GM18868 (cell line): ENCODE data around the gene WDFY2.
"Not testable (repeated sequence)": the region's sequence is repeated elsewhere in the genome, so short reads cannot be mapped to it uniquely, and the experiment has no call there.

Experiments
- ATAC-seq: cut with Tn5 transposase; IDR thresholded peaks from one replicate; pipeline ENCODE4 v1.9.1; 2021; ENCODE audit warnings: mild to moderate bottlenecking, moderate library complexity; ENCODE audit not compliant: unreplicated experiment

Gene WDFY2

DNA sequence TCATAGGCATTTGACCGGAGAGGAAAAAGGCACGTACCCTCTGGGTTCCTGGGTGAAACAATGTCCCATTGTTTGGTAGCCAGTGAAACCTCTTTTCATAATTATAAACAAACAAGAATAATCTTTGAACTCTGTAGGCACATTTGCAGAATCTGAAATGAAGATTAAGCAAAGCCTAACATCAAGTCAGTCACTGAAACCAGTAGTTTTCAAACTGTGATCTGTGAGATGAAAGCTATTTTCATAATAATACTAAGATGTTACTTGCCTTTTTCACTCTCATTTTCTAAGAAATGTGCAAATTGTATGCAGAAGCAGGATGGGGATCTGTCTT is 105.4 kb downstream of the WDFY2 start:
- ATAC-seq = peak; percentile 61

DNA sequence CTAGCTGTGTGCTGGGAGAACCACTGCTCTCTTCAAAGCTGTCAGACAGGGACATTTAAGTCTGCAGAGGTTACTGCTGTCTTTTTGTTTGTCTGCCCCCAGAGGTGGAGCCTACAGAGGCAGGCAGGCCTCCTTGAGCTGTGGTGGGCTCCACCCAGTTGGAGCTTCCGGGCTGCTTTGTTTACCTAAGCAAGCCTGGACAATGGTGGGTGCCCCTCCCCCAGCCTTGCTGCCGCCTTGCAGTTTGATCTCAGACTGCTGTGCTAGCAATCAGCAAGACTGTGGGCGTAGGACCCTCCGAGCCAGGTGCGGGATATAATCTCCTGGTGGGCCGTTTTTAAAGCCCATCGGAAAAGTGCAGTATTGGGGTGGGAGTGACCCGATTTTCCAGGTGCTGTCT is 111.4 kb downstream of the WDFY2 start:
- not testable (repeated sequence) for ATAC-seq

GRCh38 chr13:51697181-51697580 is 112.9 kb downstream of the WDFY2 start:
- no peak for ATAC-seq

GRCh38 chr13:51697855-51698254 is 113.6 kb downstream of the WDFY2 start:
- ATAC-seq = no peak

DNA sequence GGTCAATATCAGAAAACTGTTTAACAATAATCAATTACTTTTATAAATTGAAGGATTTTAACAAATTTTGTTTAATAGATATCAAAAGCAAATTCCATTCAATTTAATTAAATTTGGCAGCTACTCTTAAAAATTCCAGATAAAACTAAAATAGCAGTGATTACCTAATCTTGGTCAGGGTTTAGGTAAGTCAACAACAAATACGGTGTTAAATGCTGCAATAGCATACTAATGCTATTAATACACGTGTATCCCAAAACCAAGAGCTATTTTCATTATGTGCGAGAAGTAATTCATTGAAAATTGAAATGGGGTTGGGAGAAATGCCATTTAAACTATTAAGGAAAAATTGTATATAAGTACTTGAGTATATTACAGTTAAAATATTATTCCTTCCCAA is 114.1 kb downstream of the WDFY2 start:
- no peak for ATAC-seq

DNA sequence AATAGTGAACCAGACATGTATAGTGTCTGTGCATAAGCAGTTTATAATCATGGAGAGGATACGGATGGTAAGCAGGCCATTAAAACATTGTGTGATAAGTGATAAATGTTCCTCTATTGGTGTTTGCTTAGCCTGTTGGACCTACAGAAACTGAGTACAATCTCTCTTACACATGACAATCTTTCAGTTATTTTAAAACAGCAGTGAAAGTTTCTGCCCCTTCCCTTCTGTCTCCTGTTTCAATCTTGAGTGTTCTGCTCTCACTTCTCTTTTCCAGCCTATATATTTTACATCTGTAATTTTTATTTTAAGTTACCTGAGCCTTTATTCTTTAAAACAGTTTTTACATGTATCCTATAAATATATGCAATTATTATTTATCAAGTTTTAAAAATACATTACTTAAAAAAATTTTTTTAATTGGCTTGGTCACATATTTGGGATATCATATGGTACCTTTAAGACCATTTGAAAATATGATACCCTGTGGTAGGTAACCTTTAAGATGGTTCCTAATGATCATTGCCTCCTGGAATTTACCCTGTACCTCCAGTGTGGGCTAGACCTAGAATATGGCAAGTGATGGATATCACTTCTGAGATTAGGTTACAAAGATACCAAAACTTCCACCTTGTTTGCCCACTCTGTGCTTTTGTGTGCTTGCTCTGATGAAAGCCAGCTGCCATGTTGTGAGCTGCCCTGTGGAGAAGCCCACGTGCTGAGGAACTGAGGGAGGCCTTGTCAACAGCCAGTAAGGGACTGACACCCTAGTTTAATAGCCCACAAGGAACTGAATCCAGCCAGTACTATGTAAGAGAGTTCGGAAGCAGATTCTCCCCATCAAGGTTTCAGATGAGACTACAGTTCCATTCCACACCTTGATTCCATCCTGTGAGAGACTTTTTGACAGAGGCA is 120.4 kb downstream of the WDFY2 start:
- peak; percentile 97 for ATAC-seq

GRCh38 chr13:51707461-51707860 is 123.2 kb downstream of the WDFY2 start:
- ATAC-seq = no peak

- no peak for ATAC-seq
Observed at GRCh38 chr13:51713807-51714206, 129.5 kb downstream of the WDFY2 start.

GRCh38 chr13:51714663-51715168 is 130.5 kb downstream of the WDFY2 start:
- peak; percentile 95 for ATAC-seq

DNA sequence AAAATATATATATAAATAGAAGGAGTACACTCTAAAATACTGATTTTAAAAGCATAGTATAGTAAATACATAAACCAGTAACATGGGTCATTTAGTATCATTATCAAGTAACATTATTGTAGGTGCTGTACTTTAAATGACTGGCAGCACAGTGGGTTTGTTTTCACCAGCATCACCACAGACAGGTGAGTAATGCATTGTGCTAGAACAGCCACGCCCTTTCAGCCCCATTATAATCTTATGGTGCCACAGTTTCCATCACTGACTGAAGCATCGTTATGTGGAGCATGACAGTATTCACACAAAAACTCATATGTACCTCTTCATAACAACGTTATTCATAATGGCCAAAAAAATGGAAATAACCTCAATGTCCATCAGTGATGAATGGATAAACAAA is 131.4 kb downstream of the WDFY2 start:
- no peak for ATAC-seq

DNA sequence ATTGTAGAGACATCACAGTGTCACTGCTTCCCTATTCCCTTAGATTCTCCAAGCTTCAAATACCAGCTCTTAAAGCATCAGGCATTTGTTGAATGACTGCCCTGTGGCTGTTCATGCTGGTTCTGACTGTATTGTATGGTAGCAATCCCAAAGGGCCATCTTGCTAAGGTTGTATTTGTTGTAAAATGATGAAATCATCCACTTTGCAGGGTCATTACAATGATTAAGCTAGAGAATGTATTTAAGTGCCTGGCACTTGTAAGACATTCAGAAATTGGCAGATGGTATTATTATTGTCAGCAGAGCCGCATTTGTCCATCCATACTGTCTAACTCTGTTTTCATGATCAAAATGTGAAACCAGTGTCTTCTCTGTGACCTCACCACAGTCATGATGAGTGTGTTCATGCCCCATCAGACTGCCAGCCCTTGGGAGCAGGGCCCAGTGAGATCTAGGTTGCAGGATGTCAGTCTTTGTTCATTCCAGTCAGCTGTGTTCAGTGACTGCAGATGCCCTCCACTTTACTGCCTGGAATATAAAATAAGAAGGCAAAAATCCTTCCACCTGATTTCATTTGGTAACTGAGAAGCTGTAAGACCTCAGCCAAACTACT is 133.6 kb downstream of the WDFY2 start:
- no peak for ATAC-seq

- no peak for ATAC-seq
Observed at GRCh38 chr13:51719394-51719793, 135.1 kb downstream of the WDFY2 start.

DNA sequence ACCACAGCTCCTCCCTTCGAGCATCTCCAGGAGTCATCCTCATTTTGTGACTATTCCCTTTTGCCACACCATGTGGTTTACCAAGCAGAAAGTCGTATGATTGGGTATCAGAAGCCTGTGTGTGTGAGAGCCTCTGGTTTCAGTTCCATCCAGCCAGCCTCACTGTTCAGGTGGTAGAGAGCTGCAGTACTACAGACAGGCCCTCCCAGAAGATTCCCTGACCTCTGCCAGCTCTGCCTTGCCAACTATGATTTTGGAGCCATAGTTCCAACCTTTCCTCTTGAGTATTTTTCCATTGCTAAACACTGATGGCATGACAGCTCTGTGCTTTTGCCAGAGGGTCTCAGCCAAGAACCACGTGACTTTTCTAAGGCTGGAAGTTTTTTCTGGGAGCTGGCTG is 137.2 kb downstream of the WDFY2 start:
- peak; percentile 93 for ATAC-seq

DNA sequence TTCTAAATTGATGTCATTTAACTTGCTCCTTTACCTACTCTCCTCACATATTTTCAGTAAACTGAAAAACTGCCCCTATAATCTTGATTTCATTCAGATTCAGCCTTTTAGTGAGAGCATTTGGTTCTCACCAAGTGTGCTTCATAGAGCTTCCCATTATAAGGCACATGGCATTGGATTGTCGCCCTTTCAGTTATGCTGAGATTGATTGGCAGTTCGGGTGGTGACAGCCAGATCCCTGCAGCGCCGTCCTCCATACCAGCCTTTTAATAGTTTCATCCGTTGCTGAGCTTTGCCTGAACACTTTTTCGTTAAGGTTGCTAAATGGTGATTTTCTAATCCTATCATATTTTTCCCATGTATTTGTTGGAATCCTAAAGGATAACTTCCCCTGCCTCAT is 139.3 kb downstream of the WDFY2 start:
- ATAC-seq = no peak

- no peak for ATAC-seq
Observed at GRCh38 chr13:51724721-51725120, 140.5 kb downstream of the WDFY2 start.

DNA sequence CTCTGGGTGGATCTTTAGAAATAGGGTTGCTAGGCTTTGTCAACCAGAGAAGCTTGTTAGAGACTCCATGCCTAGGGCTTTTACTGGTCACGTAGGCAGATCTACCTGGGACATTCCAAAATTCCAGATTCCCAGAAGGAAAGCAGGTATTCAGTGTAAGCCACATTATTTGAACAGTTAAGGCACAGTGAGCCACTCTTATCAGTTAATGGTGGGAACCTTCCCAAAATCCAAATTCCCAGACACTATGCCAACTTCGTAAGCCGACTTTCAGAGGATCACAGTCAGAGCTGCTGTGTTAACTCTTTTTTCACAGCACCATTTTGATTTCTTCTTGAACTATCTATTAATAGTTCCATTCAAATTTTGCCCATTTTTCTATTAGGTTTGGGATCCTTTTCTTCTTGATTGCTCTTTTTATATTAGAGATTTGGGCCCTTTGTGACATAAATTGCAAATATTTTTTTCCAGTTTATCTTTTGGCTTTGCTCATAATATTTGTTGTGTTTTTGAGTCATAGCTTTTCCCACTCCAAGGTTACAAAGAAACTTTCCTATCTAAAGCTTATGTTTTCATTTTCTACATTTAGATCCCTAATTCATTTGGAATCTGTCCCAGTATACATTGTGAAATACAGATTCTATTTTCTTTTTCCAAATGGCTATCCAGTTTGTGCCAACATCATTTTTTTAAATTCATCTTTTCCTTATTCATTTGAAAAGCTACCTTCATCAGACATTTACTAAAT is 142.4 kb downstream of the WDFY2 start:
- no peak for ATAC-seq

DNA sequence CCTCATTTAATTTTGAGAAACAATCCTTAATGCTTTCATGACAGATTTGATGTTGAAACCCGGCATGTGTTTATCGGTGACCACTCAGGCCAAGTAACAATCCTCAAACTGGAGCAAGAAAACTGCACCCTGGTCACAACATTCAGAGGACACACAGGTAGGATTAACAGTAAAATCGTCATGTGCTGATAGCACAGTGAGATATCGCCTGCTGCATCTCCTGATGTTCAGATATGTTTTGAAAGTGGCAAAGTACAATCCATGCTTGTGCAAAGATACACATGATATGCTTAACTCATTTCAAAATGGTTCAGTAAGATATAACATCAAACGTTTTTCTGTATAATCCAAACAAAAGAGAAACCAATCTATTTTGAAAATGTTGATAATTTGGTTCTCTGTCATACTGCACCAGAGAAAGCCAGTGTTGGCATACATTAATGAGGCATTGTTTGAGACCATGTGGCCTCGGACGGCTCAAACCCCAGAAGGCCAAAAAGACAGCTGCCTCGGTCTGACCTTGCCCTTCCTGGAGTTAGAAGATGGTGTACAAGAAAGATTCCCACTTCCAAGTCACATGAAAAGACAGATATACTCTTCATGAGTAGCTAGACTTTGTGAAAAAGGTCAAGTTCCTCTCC is 143.5 kb downstream of the WDFY2 start:
- ATAC-seq = no peak

DNA sequence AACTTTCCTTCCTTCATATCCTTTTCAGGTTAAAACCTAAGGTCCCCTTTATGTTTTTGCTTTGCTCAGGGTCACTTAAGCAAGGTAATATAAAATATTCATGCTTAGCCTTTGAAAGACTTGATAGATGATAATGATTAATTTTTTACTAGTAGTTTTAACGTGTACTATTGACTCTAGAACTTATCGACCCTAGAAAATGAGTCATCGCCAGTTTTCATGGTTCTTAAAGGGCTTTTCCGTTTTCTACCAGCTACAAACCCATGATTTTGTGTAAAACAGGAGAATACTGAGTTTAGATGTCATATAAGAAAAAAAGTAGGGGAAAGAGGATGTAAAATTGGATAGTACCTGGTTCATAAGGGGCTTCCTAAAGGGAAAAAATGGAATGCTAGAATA is 144.0 kb downstream of the WDFY2 start:
- ATAC-seq = no peak

DNA sequence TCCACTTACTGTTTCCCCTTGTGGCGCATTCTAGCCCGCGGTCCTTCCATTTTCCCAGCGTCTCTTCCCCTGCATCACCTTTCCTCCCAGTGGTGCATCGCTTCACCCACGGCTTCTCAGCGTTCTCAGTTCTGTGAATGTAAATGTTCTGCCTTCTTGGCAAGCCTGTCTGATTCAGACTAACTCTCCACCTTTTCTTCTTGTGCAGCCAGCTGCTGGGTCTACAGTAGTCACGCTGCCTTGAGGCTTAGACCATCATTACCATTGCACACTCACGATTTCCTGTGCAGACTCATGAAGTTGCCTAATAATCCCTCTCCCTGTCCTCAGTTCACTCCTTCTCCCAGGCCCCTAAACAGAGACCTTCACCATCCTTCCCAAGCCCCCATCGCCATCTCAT is 144.7 kb downstream of the WDFY2 start:
- no peak for ATAC-seq

- no peak for ATAC-seq
Observed at GRCh38 chr13:51729866-51730553, 145.7 kb downstream of the WDFY2 start.

DNA sequence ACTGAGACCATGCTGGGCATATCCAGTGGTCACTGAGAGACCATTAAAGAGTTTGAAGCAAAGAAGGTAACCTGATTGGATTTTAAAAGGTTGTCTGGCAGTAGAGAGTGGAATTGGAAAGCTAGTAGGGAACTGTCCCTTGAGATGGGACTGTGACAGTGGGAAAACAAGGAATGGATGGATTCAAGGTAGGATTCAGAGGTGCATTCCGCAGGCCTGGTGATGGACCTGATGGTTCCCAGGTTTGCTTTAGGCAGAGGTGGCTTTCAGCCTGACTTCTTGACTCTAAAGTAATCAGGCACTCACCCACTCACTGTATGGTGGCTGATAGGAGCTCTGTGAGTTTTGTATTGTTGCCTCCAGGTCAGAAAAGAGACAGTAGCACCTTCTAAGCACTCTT is 146.7 kb downstream of the WDFY2 start:
- ATAC-seq = no peak
